ENCODE data around the gene WDSUB1. TPM values are rescaled to one million over a fixed set of nuclear protein-coding genes. Genes with fewer than 3 reads are reported as not detected.

The WDSUB1 gene
- polyA plus RNA-seq, 2 donors, result 8.0 to 9.0 TPM

- Histone ChIP-seq H3K4me1 (ENCODE audit: control insufficient read depth in 2 of 2, insufficient read depth in 2 of 2, low read length in 1 of 2) (no peaks in the 10 kb centered on the region), H3K9me3 (ENCODE audit: control insufficient read depth in 2 of 2, insufficient read depth in 1 of 2, low read depth in 1 of 2, low read length in 1 of 2) (no peaks in the 10 kb centered on the region), H3K27me3 (ENCODE audit: control insufficient read depth in 1 of 2, insufficient read depth in 2 of 2, low read length in 2 of 2) (no peaks in the 10 kb centered on the region), H3K4me3 (ENCODE audit: low read depth in 1 of 2, low read length in 2 of 2) (no peak overlapping the region), H3K36me3 (ENCODE audit: control insufficient read depth in 2 of 2, insufficient read depth in 2 of 2, low read length in 1 of 2) (peaks cover 13 to 26% of the 10 kb centered on the region in 2 donors), H3K27ac (ENCODE audit: low read depth in 2 of 2, low read length in 1 of 2) (no peak overlapping the region)
- WGBS, 2 donors, result 58 to 61% methylated on average over 8 of the region's 8 CpGs
These were observed 85.0 kb downstream of the WDSUB1 start for GRCh38 chr2:159201360-159202063.

- Histone ChIP-seq H3K36me3 (ENCODE audit: control insufficient read depth in 2 of 2, insufficient read depth in 2 of 2, low read length in 1 of 2) (peaks cover 12 to 30% of the 10 kb centered on the region in 2 donors), H3K9me3 (ENCODE audit: control insufficient read depth in 2 of 2, insufficient read depth in 1 of 2, low read depth in 1 of 2, low read length in 1 of 2) (no peaks in the 10 kb centered on the region), H3K4me1 (ENCODE audit: control insufficient read depth in 2 of 2, insufficient read depth in 2 of 2, low read length in 1 of 2) (no peaks in the 10 kb centered on the region), H3K27me3 (ENCODE audit: control insufficient read depth in 1 of 2, insufficient read depth in 2 of 2, low read length in 2 of 2) (no peaks in the 10 kb centered on the region), H3K27ac (ENCODE audit: low read depth in 2 of 2, low read length in 1 of 2) (no peak overlapping the region), H3K4me3 (ENCODE audit: low read depth in 1 of 2, low read length in 2 of 2) (no peak overlapping the region)
- WGBS, 2 donors, result 66 to 68% methylated on average over 1 of the region's 1 CpG
These were observed 86.0 kb downstream of the WDSUB1 start for GRCh38 chr2:159200498-159200897.

- WGBS, 2 donors, result 86 to 93% methylated on average over 4 of the region's 4 CpGs
These were observed 86.6 kb downstream of the WDSUB1 start for GRCh38 chr2:159199761-159200465.

GRCh38 chr2:159199236-159199635, 87.3 kb downstream of the WDSUB1 start:
- Histone ChIP-seq H3K4me3 (ENCODE audit: low read depth in 1 of 2, low read length in 2 of 2) (no peak overlapping the region), H3K4me1 (ENCODE audit: control insufficient read depth in 2 of 2, insufficient read depth in 2 of 2, low read length in 1 of 2) (no peaks in the 10 kb centered on the region), H3K27ac (ENCODE audit: low read depth in 2 of 2, low read length in 1 of 2) (no peak overlapping the region), H3K27me3 (ENCODE audit: control insufficient read depth in 1 of 2, insufficient read depth in 2 of 2, low read length in 2 of 2) (no peaks in the 10 kb centered on the region), H3K9me3 (ENCODE audit: control insufficient read depth in 2 of 2, insufficient read depth in 1 of 2, low read depth in 1 of 2, low read length in 1 of 2) (no peaks in the 10 kb centered on the region), H3K36me3 (ENCODE audit: control insufficient read depth in 2 of 2, insufficient read depth in 2 of 2, low read length in 1 of 2) (peaks cover 7 to 32% of the 10 kb centered on the region in 2 donors)
- 88 to 92% methylated on average over 9 of the region's 9 CpGs for WGBS, 2 donors

More at GRCh38 chr2:159199761-159200465, 86.6 kb downstream of the WDSUB1 start:
- no peak overlapping the region for H3K4me3 ChIP-seq (ENCODE audit: low read depth in 1 of 2, low read length in 2 of 2)
- no peaks in the 10 kb centered on the region for H3K9me3 ChIP-seq (ENCODE audit: control insufficient read depth in 2 of 2, insufficient read depth in 1 of 2, low read depth in 1 of 2, low read length in 1 of 2)
- no peaks in the 10 kb centered on the region for H3K4me1 ChIP-seq (ENCODE audit: control insufficient read depth in 2 of 2, insufficient read depth in 2 of 2, low read length in 1 of 2)
- H3K27ac ChIP-seq (ENCODE audit: low read depth in 2 of 2, low read length in 1 of 2), result no peak overlapping the region
- H3K36me3 ChIP-seq (ENCODE audit: control insufficient read depth in 2 of 2, insufficient read depth in 2 of 2, low read length in 1 of 2), result peaks cover 8 to 28% of the 10 kb centered on the region in 2 donors
- no peaks in the 10 kb centered on the region for H3K27me3 ChIP-seq (ENCODE audit: control insufficient read depth in 1 of 2, insufficient read depth in 2 of 2, low read length in 2 of 2)

GRCh38 chr2:159196393-159196925, 90.0 kb downstream of the WDSUB1 start:
- H3K36me3 ChIP-seq (ENCODE audit: control insufficient read depth in 2 of 2, insufficient read depth in 2 of 2, low read length in 1 of 2), result peaks cover 7 to 29% of the 10 kb centered on the region in 2 donors
- no peaks in the 10 kb centered on the region for H3K9me3 ChIP-seq (ENCODE audit: control insufficient read depth in 2 of 2, insufficient read depth in 1 of 2, low read depth in 1 of 2, low read length in 1 of 2)
- H3K27ac ChIP-seq (ENCODE audit: low read depth in 2 of 2, low read length in 1 of 2), result no peak overlapping the region
- no peaks in the 10 kb centered on the region for H3K4me1 ChIP-seq (ENCODE audit: control insufficient read depth in 2 of 2, insufficient read depth in 2 of 2, low read length in 1 of 2)
- H3K4me3 ChIP-seq (ENCODE audit: low read depth in 1 of 2, low read length in 2 of 2), result no peak overlapping the region
- 96 to 99% methylated on average over 14 of the region's 14 CpGs for WGBS, 2 donors
- H3K27me3 ChIP-seq (ENCODE audit: control insufficient read depth in 1 of 2, insufficient read depth in 2 of 2, low read length in 2 of 2), result no peaks in the 10 kb centered on the region

GRCh38 chr2:159195697-159196096, 90.8 kb downstream of the WDSUB1 start:
- no peaks in the 10 kb centered on the region for H3K9me3 ChIP-seq (ENCODE audit: control insufficient read depth in 2 of 2, insufficient read depth in 1 of 2, low read depth in 1 of 2, low read length in 1 of 2)
- peaks cover 7 to 27% of the 10 kb centered on the region in 2 donors for H3K36me3 ChIP-seq (ENCODE audit: control insufficient read depth in 2 of 2, insufficient read depth in 2 of 2, low read length in 1 of 2)
- 94 to 96% methylated on average over 6 of the region's 6 CpGs for WGBS, 2 donors
- no peaks in the 10 kb centered on the region for H3K27me3 ChIP-seq (ENCODE audit: control insufficient read depth in 1 of 2, insufficient read depth in 2 of 2, low read length in 2 of 2)
- H3K4me3 ChIP-seq (ENCODE audit: low read depth in 1 of 2, low read length in 2 of 2), result no peak overlapping the region
- no peak overlapping the region for H3K27ac ChIP-seq (ENCODE audit: low read depth in 2 of 2, low read length in 1 of 2)
- H3K4me1 ChIP-seq (ENCODE audit: control insufficient read depth in 2 of 2, insufficient read depth in 2 of 2, low read length in 1 of 2), result no peaks in the 10 kb centered on the region

GRCh38 chr2:159194241-159194640, 92.3 kb downstream of the WDSUB1 start:
- Histone ChIP-seq H3K9me3 (ENCODE audit: control insufficient read depth in 2 of 2, insufficient read depth in 1 of 2, low read depth in 1 of 2, low read length in 1 of 2) (no peaks in the 10 kb centered on the region), H3K36me3 (ENCODE audit: control insufficient read depth in 2 of 2, insufficient read depth in 2 of 2, low read length in 1 of 2) (peaks cover 7 to 28% of the 10 kb centered on the region in 2 donors), H3K27ac (ENCODE audit: low read depth in 2 of 2, low read length in 1 of 2) (no peak overlapping the region), H3K27me3 (ENCODE audit: control insufficient read depth in 1 of 2, insufficient read depth in 2 of 2, low read length in 2 of 2) (no peaks in the 10 kb centered on the region), H3K4me1 (ENCODE audit: control insufficient read depth in 2 of 2, insufficient read depth in 2 of 2, low read length in 1 of 2) (no peaks in the 10 kb centered on the region), H3K4me3 (ENCODE audit: low read depth in 1 of 2, low read length in 2 of 2) (no peak overlapping the region)
- WGBS, 2 donors, result 93 to 94% methylated on average over 10 of the region's 10 CpGs

GRCh38 chr2:159193791-159194190, 92.7 kb downstream of the WDSUB1 start:
- no peak overlapping the region for H3K4me3 ChIP-seq (ENCODE audit: low read depth in 1 of 2, low read length in 2 of 2)
- H3K27ac ChIP-seq (ENCODE audit: low read depth in 2 of 2, low read length in 1 of 2), result no peak overlapping the region
- WGBS, 2 donors, result 92% methylated on average over 4 of the region's 4 CpGs
- no peaks in the 10 kb centered on the region for H3K9me3 ChIP-seq (ENCODE audit: control insufficient read depth in 2 of 2, insufficient read depth in 1 of 2, low read depth in 1 of 2, low read length in 1 of 2)
- H3K36me3 ChIP-seq (ENCODE audit: control insufficient read depth in 2 of 2, insufficient read depth in 2 of 2, low read length in 1 of 2), result peaks cover 10 to 27% of the 10 kb centered on the region in 2 donors
- H3K4me1 ChIP-seq (ENCODE audit: control insufficient read depth in 2 of 2, insufficient read depth in 2 of 2, low read length in 1 of 2), result no peaks in the 10 kb centered on the region
- H3K27me3 ChIP-seq (ENCODE audit: control insufficient read depth in 1 of 2, insufficient read depth in 2 of 2, low read length in 2 of 2), result no peaks in the 10 kb centered on the region

- H3K4me3 ChIP-seq (ENCODE audit: low read depth in 1 of 2, low read length in 2 of 2), result no peak overlapping the region
- H3K27me3 ChIP-seq (ENCODE audit: control insufficient read depth in 1 of 2, insufficient read depth in 2 of 2, low read length in 2 of 2), result no peaks in the 10 kb centered on the region
- H3K27ac ChIP-seq (ENCODE audit: low read depth in 2 of 2, low read length in 1 of 2), result no peak overlapping the region
- WGBS, 2 donors, result 92 to 93% methylated on average over 12 of the region's 12 CpGs
- H3K4me1 ChIP-seq (ENCODE audit: control insufficient read depth in 2 of 2, insufficient read depth in 2 of 2, low read length in 1 of 2), result no peaks in the 10 kb centered on the region
- H3K36me3 ChIP-seq (ENCODE audit: control insufficient read depth in 2 of 2, insufficient read depth in 2 of 2, low read length in 1 of 2), result peaks cover 7 to 30% of the 10 kb centered on the region in 2 donors
- H3K9me3 ChIP-seq (ENCODE audit: control insufficient read depth in 2 of 2, insufficient read depth in 1 of 2, low read depth in 1 of 2, low read length in 1 of 2), result no peaks in the 10 kb centered on the region
These were observed 94.1 kb downstream of the WDSUB1 start for GRCh38 chr2:159192371-159192918.

Measured in esophagus (tissue), 2 donors.